Middle frontal gyrus (tissue), 1 donor: ENCODE results near the gene PECR.
A peak's percentile ranks its signal among the peaks of the same experiment; 100 is the strongest.
"Not testable (repeated sequence)": the region's sequence is repeated elsewhere in the genome, so short reads cannot be mapped to it uniquely, and the experiment has no call there.

Source experiments
- DNase-seq: peaks from one replicate; pipeline ENCODE4 v3.0.0-alpha.2; 2015; ENCODE audit warnings: low spot score; ENCODE audit errors: extremely low spot score

PECR gene

DNA sequence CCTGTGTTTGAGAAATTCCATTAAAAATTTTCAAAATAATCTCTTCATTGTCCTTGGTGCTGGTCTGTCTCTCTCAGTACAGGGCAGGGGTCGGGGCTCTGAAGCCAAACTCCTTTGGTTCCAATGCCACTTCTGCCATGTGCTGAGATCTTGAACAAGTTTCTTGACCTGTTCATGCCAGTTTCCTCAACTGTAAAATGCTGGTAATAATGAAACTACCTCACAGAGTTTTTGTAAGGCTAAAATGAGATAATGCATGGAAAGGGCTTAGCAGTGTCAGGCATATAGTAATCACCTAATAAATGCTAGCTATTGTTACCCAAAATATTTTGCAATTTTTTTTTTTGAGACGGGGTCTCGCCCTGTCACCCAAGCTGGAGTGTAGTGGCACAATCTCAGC is 51.4 kb downstream of the PECR start:
- no peak for DNase-seq

- no peak for DNase-seq
These were observed 52.0 kb downstream of the PECR start for GRCh38 chr2:216029416-216030129.

DNA sequence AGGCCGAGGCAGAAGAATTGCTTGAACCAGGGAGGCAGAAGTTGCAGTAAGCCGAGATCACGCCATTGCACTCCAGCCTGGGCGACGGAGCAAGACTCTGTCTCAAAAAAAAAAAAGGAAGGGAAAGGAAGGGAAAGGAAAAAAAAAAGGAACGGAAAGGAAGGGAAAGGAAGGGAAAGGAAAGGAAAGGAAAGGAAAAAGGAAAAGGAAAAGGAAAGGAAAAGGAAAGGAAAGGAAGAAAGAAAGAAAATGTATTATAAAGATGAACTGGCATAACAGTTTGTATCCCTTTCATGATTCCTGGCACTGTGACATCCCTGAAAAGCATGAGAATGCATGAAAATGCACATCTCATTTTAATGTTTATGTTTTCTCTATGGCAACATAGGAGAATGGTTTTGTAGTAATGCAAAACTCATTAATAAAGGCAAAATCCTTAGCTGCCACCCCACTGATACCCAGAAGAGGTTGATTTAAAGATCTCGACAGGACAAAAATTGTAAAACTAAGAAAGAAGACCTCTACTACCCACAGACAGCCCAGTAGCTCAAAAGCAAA is 56.8 kb downstream of the PECR start:
- no peak for DNase-seq

GRCh38 chr2:216023055-216023648 is 58.5 kb downstream of the PECR start:
- DNase-seq, result no peak

GRCh38 chr2:216021768-216022565 is 59.6 kb downstream of the PECR start:
- DNase-seq, result no peak

GRCh38 chr2:216018709-216019108 is 62.9 kb downstream of the PECR start:
- DNase-seq, result no peak

- no peak for DNase-seq
These were observed 64.2 kb downstream of the PECR start for GRCh38 chr2:216017365-216017764.

DNA sequence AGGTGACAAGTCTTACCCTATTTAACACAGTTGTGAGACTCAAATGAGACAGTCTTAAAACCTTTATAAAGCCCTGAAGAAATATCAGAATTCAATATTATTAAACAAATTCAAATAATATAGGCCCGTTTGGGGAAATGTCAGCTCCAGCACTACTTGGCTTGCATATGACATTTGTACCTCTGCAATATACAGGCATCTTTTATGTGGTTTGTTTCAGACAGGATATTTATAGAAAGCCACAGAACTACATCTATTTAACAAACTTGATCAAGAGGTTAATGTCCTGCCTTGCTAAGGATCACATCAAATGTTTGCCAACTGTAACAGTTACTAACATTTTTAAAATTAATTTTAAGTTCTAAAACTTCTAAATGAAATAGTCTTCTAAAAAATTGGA is 65.0 kb downstream of the PECR start:
- DNase-seq, result no peak

DNA sequence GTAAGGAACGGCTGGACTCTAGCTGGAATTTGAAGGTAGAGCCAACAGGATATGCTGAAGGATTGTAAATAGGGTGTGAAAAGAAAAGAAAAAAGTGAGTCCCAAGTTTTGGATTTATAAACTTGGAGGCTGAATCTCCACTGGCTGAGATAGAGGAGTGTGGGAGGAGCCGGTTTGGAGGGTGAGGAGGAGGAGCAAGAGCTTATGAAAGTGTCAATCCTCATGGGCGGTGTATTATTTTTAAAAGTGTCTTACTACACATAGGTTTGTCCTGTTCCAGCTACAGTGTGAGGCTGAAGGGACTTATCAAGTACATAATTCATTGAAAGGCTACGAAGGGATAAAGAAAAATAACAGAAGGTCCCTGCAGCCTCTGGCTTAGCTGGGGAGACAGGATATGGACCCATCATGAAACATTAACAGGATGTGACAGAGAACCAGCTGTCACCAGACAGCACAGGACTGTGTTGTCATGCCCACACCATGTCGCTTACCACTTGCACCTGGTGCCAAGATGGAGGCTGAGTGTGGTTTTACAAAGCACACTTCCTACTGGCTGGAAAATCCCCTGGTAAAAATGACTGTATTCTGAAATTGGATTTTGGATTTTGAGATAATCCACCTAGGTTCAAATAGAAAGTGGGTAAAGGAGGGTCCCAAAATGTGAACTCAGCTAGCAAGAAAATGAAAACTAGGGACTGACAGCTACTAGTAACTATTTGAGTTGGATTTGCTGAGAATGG is 65.7 kb downstream of the PECR start:
- no peak for DNase-seq

DNA sequence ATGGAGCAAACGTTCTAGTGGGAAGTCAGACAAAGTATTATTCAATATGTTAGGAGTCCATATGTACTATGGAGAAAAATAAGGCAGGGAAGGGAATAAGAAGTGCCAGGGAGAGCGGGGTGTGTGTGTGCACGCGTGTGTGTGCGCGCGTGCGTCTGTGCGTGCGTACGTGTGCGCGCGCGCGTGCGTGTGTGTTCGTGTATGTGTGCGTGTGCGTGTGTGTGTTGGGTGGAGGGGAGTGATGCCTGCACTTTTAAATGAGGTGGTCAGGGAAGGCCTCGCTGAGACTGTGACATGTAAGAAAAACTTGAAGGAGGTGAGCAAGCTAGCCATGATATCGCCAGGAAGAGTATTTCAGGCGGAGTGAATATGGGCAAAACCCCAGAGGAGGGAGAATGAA is 66.6 kb downstream of the PECR start:
- no peak for DNase-seq

GRCh38 chr2:216014006-216014405 is 67.6 kb downstream of the PECR start:
- no peak for DNase-seq

GRCh38 chr2:216013080-216013909 is 68.3 kb downstream of the PECR start, which contains the start of gene MREG:
Gene MREG, minus strand, starts transcription at chr2:216013551. Its CDS starts 224 bp downstream, at chr2:216013327.
- peak; percentile 52 for DNase-seq

DNA sequence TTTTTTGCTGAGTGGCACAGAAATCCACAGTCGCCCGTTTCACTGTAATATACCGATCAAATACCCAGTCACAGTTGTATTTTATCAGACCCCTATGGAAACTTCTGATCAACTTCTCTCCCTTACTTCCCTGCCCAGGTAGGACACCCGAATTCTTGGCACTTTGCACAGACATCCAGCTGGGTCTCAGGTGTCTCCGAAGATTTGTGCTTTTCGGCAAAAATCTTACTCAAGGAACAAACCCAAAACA is 68.9 kb downstream of the PECR start:
- DNase-seq, result no peak

GRCh38 chr2:216012133-216012829 is 69.3 kb downstream of the PECR start:
- DNase-seq, result no peak

- DNase-seq, result not testable (repeated sequence)
These were observed 72.4 kb downstream of the PECR start for GRCh38 chr2:216009215-216009614.

DNA sequence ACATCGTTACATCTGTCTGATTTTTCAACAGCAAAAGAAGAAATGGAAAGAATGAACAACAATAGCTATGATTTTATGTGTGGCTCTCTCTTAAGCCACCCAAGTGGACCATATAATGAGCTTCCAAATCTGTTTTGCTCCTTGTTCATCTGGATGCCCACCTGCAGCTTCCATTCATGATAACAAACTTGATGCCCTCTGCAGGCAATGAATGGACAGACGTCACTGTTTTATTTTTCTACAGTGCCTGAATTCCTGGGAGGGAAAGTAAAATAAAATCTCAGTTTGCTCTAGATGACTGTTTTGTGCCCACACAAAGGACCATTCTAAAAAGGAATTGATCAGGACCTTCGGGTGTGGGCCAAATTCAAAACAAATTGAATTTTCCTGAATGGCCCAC is 73.2 kb downstream of the PECR start:
- DNase-seq, result no peak

GRCh38 chr2:216006164-216006663 is 75.4 kb downstream of the PECR start:
- no peak for DNase-seq

- no peak for DNase-seq
These were observed 76.8 kb downstream of the PECR start for GRCh38 chr2:216004697-216005283.

DNA sequence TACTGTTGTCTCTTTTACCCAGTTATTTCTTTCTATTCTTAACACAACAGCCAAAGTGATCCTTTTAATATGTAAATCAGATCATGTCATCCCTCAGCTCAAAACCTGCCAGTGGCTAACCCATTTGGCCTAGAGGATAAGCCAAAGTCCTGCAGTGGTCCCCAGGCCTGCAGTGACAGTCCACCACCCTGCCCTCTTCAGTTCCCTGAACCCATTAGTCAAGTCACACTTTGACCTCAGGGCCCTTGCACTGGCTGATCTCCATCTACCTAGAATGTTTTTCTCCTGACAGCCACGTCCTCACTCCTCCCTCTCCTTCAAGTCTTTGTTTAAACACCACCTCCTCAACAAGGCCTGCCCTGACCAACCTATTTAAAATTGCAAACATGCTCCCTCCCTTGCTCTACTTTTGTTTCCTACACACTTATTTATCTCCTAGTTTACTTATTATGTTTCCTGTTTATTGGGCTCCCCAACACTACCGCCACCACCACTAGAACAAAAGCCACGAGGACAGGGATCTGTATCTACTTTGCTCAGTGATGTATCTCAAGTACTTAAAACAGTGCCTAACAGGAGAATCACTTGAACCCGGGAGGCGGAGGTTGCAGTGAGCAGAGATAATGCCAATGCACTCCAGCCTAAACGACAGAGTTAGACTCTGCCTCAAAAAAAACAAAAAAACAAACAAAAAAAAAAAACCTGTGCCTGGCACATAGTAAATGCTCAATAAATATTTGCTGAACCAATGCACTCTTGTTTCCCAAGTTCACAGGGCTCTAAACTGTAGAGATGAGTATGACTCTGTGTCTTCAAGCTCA is 77.5 kb downstream of the PECR start:
- DNase-seq, result no peak
